ENCODE data around the gene DUSP8.
"Not testable (repeated sequence)": the region's sequence is repeated elsewhere in the genome, so short reads cannot be mapped to it uniquely, and the experiment has no call there.

DUSP8 gene

DNA sequence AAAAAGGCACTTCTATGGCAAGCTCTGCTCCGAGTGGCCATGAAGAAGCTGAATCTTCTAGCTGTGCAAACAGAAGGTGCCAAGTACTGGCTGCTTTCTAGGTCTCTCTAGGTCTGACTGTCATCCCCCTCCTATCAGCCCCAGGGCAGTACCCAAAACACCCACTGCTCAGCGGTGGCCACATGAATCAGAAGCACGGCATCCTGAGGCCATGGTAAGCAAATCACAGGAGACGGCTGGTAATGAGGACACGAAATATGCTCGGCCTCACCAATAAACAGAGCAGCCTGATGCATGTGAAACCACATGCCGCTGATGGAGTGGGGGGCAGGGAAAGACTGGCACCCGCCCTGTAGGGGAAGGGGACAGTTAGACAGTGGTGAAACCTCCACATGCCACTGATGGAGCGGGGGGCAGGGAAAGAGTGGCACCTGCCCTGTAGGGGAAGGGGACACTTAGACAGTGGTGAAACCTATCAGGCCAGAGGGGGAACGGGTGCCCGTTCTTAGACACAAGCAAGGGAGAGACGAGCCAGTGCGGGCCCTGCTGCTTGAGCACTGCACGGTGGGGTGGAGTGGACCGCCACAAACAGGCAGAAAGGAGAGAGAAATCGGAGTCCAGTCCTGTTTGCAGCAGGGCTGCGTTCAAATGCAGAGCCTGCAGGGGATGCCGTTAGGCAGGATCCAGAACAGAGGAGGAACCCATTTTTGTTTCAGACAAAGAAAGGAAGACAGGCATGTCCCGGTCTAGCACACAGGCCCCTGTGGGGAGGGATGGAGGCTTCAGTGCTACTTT lies 55.6 kb downstream of the DUSP8 start:
- FAIRE-seq = no peak
- DNase-seq (ENCODE audit: low spot score) = no peak

DNA sequence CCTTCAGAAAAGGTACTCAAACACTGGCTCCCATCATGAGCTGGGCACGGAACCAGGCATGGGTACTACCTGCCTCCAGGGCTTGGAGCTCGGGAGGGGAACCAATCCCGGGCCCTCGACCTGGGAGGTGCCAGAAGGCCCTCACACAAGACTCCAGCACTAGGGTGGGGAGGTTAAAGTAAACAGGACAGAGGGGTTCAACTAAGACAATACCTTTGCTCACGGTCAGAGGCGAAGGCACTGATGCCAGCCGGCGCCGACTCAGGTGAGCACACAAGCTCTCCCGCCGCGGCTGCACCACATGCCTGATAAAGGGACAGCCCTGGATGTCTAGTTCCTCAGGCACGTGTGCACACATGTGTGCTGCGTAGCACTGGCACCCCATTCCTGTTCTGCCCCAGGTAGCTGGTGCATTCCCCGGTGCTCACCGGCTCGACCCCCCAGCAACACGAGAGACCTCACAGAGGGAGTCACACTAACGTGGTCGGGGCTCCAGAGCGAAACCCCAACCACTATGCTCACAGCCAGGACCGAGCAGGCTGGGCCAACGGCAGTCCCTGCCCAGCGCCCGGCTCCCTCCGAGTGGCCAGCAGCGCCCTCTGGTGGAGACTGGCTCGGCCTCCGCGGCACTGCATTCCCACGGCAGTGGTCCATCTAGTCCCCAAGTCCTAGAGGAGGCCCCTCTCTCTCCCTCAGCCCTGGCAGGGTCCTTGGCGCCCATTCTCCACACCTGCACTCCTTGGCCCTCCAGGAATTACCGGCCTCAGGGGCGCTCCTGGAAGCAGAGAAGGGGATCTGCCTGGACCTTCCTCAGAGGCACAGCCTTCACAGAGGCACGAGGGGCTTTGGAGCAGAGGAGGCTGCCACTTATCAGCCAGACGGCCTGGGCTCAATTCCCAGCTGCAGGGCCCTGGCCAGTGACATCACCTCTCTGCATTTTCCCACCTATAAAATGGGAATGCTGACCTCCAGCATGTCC lies 56.7 kb downstream of the DUSP8 start:
- no peak for FAIRE-seq

DNA sequence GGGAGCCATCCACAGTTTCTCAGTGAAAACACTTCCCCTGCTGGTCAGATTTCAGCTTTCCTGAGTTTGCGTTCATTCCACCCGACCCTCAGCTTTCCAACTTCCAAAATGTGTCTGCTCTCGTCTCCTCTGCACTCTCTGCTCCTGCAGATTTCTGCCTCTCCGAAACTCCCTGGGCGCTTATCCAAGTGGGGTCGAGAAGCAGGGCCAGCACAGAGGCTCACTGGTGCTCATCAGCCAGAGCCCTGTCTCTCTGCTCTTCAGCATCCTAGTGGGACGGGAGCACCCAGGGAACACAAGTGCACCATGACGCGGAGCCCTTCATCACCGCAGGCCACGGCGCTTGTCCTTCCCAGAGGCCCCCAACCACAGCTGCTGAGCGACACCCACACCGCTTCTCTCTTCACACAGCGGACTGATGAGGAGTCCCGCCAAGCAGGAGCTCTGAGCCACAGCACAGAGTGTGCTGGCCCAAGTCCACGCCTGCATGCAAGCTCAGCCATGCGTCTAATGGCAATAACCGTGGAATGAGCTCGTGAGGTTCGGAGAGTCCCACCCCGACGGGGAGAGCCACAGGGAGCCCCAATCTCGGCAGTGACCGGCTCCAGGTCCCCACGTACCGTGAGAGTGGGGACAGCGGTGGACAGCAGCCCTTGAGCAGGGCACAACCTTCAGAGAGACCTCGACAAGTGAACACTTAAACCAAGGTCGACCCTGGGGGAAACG lies 57.6 kb downstream of the DUSP8 start:
- DNase-seq (ENCODE audit: low spot score) (no peak), FAIRE-seq (no peak)

More for the DNA sequence above, 56.7 kb downstream of the DUSP8 start:
- DNase-seq (ENCODE audit: low spot score) = peak; percentile 8

DNA sequence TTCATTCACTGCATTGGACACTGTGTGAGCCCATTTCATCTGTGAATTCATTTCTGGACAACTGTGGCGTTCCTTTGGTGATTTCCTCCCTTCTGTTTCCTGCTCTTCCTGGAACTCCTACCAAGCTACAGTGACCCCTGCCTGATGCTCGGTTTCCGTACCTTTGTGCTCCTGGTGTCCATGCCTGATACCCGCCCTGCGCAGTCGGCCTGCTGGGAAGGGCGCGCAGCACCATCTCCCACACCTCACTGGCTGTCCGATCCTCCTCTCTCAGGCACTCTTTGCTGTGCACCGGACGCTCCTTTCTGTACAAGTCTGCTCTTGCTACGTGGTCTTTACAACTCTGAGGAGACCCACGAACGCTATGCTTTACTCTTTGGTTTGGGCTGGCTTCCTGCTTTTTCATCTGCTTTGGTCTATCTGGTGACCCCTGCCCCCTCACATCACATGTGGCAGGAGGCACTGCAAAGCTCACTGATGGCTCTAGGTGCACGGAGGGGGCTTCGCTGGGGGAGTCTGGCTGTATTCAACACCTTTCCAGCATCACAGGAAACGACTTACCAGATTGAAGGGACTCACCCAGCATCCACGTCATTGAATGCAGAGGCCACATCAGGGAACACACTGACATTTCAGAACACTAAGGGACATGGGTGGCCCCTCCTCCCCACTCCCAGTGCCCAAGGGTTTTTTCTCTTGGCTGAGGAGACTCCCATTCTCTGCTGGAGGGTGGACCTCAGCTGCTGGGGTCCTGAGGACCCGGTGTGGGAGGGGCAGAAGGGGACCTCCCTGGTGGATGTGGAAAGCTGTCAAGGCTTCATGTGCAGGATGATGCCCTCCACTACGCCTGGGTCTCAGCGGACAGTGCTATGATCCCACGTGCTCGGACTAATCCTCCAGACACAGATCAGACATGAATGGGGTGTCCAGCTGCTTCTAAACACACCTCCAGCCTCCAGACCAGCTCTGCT lies 58.5 kb downstream of the DUSP8 start:
- DNase-seq (ENCODE audit: low spot score) (no peak), FAIRE-seq (no peak)

DNA sequence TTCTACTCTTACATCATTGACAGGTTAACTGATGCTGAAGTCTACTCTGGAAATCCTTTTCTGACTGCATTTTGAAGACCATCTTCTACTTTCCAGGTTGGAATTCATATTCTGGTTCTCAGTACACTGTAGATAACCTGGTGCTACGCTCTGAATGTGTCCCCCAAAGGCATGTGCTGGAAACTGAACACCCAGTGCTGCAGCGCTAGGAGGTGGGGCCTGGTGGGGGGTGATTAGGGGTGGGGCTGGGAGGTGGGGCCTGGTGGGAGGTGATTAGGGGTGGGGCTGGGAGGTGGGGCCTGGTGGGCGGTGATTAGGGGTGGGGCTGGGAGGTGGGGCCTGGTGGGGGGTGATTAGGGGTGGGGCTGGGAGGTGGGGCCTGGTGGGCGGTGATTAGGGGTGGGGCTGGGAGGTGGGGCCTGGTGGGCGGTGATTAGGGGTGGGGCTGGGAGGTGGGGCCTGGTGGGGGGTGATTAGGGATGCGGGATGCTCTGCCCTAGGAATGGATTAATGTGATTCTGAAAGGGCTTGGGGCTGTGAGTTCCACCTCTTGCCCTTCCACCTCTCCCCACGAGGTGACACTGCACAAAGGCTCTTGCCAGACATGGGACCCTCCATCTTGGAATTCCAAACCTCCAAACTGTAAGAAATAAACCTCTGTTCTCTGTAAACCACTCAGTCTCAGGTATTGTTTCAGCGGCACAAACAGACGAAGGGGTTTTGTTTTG lies 59.4 kb downstream of the DUSP8 start:
- not testable (repeated sequence) for FAIRE-seq; DNase-seq (ENCODE audit: low spot score)

DNA sequence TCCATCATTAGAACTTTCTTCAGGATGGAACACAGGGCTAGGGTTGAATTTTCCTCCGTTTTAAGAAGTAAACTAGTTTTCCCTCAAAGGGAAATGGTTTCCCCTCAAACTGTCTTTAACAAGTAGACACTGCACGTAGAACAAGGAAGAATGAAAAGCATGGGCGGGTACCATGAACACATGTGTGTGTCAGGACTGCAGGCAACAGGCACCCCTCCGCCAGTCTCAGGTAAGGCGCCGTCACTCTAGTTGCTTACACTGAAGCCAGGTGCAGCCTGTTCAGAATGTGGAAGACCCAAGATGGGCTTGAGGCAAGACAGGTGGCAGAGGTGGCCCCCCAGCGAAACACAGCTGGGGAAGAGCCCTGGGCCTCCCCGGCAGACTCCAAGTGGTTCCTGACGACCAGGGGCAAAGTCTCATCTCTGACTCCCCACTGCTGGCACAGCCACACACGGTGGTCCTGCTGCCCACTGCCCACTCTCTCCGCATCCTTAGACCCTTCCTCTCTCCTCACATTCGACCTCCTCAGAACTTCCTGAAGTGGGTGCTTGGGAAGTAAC lies 60.1 kb downstream of the DUSP8 start:
- FAIRE-seq = no peak
- no peak for DNase-seq (ENCODE audit: low spot score)

DNA sequence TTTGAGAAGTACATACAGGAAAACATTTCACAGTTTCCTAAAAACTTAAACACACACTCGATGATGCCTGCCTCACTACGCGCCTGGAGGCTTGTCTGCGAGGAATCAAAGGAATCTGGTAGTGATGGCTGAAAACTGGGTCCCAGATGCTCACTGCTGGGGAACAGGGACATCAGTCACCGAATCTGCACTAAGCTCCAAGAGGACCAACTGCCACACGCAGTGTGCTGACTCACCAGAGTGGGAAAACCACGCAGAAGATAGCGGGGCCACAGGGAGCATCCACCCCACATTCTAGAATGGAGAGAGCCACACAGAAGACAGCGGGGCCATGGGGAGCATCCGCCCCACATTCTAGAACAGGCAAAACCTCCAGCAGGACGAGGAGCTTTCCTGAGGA lies 61.1 kb downstream of the DUSP8 start:
- DNase-seq (ENCODE audit: low spot score) (no peak), FAIRE-seq (no peak)

DNA sequence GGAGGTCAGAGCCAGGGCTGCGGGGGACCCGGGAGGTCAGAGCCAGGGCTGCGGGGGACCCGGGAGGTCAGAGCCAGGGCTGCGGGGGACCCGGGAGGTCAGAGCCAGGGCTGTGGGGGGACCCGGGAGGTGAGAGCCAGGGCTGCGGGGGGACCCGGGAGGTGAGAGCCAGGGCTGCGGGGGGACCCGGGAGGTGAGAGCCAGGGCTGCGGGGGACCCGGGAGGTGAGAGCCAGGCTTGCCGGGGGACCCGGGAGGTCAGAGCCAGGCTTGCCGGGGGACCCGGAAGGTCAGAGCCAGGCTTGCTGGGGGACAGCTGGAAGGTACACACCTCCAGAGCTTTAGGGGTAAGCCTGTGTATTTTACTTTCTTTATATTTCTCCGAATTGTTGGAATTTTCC lies 61.7 kb downstream of the DUSP8 start:
- not testable (repeated sequence) for FAIRE-seq; DNase-seq (ENCODE audit: low spot score)

DNA sequence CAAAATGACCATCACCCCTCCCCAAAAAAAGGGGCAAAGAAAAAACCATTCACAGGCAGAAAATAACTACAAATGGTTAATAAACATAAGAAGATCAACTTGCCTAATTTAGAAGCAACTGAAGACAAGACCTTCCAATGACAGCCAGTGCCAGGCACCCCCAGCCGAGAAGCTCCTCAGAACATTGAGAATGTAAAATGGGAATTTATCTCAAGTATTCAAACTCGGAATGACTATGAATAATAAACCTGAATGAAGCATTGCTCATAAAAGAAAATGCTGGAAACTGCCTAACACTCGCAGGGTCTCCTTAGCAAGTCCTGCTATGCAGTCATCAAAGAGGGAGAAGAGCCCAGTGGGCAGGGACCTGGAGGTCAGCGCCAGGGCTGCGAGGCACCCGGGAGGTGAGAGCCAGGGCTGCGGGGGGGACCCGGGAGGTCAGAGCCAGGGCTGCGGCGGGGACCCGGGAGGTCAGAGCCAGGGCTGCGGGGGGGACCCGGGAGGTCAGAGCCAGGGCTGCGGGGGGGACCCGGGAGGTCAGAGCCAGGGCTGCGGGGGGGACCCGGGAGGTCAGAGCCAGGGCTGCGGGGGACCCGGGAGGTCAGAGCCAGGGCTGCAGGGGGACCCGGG lies 62.3 kb downstream of the DUSP8 start:
- no peak for FAIRE-seq
- DNase-seq (ENCODE audit: low spot score) = no peak

DNA sequence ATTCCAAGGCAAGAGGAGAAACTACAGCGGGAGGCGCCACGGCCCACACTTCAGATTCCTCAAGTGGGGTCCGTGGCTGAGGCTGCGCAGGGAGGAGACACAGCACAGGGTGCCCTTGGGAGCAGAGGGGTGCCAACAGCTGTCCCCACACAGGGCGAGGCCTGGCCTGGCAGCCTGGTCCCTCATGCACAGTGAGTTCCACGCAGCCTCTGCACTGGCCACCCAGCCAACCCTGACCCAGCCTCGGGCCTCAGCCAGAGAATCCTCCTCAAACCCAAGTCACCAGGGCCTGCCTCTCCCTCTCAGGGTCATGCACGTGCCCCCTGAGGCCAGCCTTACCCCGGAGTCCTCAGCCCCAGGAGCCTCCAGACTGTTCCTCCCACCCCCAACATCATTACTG lies 63.1 kb downstream of the DUSP8 start:
- no peak for FAIRE-seq
- no peak for DNase-seq (ENCODE audit: low spot score)

DNA sequence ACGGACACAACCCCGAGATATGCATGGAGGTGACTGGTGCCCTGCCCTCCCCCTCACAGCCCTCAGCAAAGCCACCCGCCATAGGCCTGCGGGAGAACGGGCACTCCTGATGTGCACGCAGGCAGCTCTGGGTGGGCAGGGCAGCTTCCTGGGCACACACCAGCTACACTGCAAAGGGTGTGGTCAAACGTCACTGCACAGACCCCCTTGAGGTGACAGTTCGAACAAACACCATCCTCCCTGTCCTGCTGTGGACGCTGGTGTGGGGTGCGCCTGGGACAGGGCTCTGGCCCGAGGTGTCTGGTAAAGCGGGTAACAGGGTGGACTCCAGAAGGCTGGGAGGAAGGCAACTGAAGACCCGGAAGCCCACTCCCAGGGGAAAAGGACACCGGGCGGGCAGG lies 63.6 kb downstream of the DUSP8 start:
- DNase-seq (ENCODE audit: low spot score) (no peak), FAIRE-seq (no peak)

DNA sequence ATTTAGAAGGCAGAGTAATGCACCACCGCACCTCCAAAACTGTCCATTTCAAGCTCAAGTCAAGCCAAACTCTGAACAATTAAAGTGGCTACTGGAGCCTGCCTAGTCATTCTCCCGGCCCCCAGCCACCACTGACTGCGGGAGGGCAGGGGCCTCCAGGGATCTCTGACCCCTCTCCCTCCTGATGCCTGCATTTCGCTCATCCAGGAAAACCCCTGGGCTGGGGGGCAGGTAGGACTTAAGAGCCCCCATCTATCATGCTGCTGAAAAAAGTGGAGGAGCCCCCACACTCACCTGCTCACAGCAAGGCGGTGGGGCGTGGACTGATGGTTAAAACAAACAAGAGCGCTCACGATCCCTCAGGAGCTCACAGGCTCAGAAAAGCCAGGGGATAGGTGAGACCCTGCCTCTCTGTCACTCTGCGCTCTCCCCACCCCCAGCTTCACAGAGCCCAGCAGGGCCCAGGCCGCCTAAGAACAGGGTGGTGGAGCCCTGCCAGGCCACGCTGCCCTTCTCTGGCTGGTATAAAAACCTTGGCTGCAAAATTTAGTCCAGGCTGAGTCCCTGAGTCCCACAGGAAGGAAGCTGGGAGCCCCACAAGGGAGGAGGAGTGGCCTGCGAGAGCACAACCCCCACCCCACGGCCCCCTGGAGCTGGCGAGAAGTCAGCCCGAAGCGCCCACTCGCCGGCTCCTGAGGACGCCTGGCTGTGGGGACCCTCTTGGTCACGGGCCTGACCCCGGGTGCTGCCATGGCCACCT lies 64.5 kb downstream of the DUSP8 start:
- DNase-seq (ENCODE audit: low spot score) = no peak
- FAIRE-seq = no peak

DNA sequence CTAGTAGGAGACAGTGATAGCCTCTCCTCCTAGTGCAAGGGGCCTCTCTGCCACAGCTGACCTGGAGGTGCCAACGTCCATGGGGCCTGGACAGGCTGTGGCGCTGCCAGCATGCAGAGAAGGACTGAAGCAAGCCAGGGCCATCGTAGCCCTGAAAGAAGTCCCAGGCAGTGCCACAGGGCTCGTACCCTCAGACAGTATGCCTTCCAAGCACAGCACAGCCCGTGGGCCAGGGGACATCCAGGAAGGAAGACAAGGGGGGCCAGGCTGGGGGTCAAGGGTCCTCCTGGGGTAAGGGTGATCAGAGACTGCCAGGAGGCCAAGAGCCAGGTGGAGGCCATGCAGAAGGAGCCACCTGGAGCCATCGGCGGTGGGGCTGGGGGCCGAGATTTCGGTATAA lies 65.1 kb downstream of the DUSP8 start:
- no peak for DNase-seq (ENCODE audit: low spot score)
- FAIRE-seq = no peak

DNA sequence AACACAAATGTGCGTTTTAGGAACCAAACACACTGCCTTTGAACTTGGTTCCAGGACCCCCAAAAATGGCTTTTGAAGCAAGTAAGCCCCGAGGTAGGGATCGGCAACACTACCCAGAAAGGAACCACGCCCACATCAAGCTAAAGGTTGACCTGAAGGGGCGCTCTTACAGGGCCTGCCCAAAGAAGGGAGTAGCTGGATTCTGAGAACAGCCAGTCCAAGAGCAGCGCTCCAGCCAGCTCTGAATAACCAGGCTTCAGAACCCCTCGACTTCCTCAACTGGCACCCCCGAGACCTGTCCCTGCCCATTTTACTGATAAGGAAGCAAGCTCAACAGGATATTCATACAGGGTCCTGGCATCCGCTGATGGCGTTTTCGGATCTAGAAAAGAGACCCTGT lies 66.6 kb downstream of the DUSP8 start:
- no peak for FAIRE-seq
- no peak for DNase-seq (ENCODE audit: low spot score)

DNA sequence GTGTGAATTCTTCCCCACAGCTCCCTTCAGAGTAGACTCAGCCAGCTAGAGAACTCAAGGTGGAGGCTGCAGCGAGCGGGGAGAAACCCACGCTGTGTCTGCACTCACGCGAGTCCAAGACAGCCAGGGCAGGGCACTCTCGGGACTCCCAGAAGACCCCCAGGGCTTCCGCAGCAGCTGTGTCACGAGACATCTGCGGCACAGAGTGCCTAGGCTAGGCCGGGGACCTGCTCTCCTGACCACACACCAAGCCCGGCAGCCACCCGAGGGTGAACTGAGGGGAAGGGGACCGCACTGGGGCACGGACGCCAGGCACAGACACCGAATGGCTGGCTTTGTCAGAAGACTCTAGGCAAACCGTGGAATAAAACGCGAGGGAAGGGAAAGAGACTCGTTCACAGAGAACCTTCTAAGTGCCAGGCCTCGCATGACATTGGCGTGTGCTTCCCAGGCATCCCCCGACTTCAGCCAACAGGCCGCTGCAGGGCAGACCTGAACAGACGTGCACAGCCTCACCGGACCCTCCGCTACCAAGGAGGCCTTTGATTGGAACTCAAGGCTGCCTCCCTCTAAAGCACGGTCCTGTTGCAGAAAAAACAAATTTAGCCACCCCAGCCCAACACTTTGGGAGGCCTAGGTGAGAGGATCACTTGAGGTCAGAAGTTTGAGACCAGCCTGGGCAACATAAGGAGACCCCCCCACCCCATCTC lies 67.3 kb downstream of the DUSP8 start:
- FAIRE-seq (no peak), DNase-seq (ENCODE audit: low spot score) (no peak)

DNA sequence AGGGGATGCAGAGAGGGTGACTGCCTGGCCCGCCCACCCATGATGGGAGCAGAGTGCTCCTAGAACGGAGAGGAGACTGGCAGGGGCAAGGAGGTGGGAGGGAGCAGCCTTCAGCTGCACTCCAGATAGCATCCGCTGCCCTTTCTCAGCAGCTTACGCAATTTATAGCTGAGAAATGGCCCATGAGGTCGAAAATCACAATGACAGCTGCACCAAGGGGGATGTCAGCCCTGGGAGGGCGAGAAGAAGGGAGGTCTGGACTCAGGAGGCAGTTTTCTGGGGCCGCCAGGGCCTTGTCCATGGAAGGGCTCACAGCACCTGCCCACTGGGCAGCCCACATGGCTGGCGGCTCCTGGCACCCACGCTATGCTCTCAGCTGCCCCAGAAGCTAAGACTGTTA lies 67.9 kb downstream of the DUSP8 start:
- FAIRE-seq = no peak
- no peak for DNase-seq (ENCODE audit: low spot score)

Data from RCC 7860 (cell line).